GM06990 (cell line): Measurements from ENCODE around the gene HSD17B11.
"Not testable (repeated sequence)": the region's sequence is repeated elsewhere in the genome, so short reads cannot be mapped to it uniquely, and the experiment has no call there.

Experiments
- DNase-seq: peaks from one replicate; pipeline ENCODE4 v3.0.0-alpha.2; 2011; ENCODE audit not compliant: insufficient read length; ENCODE audit errors: extremely low read depth
- H3K27me3 ChIP-seq: replicated peaks from 2 replicates; pipeline ENCODE4 v1.6.0; 2011; ENCODE audit warnings: low read length; ENCODE audit not compliant: control insufficient read depth, insufficient read depth
- H3K36me3 ChIP-seq: 2 replicates; pipeline ENCODE4 v1.5.1; 2011; ENCODE audit warnings: low read length; ENCODE audit not compliant: control insufficient read depth, insufficient read depth
- H3K4me3 ChIP-seq: replicated peaks from 2 replicates; pipeline ENCODE4 v1.5.1; 2011; ENCODE audit warnings: low read depth, mild to moderate bottlenecking, control low read depth, low read length
- CTCF ChIP-seq: IDR thresholded peaks from 2 replicates; pipeline ENCODE4 v1.5.1; 2011; ENCODE audit warnings: low read length, control low read depth, mild to moderate bottlenecking, inconsistent platforms; ENCODE audit not compliant: insufficient read depth, poor library complexity, severe bottlenecking

Gene HSD17B11

GRCh38 chr4:87306056-87306455 is 84.9 kb downstream of the HSD17B11 start:
- Histone ChIP-seq H3K36me3 (no peaks in the 10 kb centered on the region), H3K27me3 (no peaks in the 10 kb centered on the region), H3K4me3 (no peak overlapping the region)
- TF ChIP-seq CTCF: no peak
- DNase-seq: peak; percentile 14

DNA sequence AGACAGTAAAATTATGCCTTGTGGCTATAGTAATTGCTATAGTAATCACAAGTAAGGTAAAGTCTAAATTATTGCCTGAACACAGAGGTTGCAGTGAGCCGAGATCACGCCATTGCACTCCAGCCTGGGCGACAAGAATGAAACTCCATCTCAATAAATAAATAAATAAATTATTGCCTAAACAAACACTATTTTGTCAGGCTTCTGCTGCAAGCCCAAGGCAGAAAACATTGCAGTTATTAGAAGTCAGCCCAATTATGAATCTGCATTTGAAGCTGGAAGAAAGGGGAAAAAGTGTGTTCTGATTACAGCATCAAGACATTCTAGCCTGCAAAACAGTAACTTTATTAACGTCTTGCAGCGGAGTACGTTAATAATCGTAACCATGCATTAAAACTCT is 85.4 kb downstream of the HSD17B11 start:
- Histone ChIP-seq H3K4me3 (no peak overlapping the region), H3K36me3 (no peaks in the 10 kb centered on the region), H3K27me3 (no peaks in the 10 kb centered on the region)
- no peak for DNase-seq
- TF ChIP-seq CTCF: no peak

GRCh38 chr4:87304745-87305432 is 86.1 kb downstream of the HSD17B11 start:
- no peak for DNase-seq
- no peak for TF ChIP-seq CTCF

GRCh38 chr4:87299898-87300297 is 91.1 kb downstream of the HSD17B11 start:
- no peaks in the 10 kb centered on the region for H3K27me3 ChIP-seq
- no peak for DNase-seq
- TF ChIP-seq CTCF: no peak
- no peaks in the 10 kb centered on the region for H3K36me3 ChIP-seq
- no peak overlapping the region for H3K4me3 ChIP-seq

More at GRCh38 chr4:87304745-87305432, 86.1 kb downstream of the HSD17B11 start:
- Histone ChIP-seq H3K36me3 (no peaks in the 10 kb centered on the region), H3K27me3 (no peaks in the 10 kb centered on the region), H3K4me3 (no peak overlapping the region)

- no peaks in the 10 kb centered on the region for H3K36me3 ChIP-seq
- TF ChIP-seq CTCF: no peak
These were observed 92.6 kb downstream of the HSD17B11 start for GRCh38 chr4:87298362-87298761.

GRCh38 chr4:87294911-87295310 is 96.1 kb downstream of the HSD17B11 start:
- H3K27me3 ChIP-seq, H3K4me3 ChIP-seq, DNase-seq, H3K36me3 ChIP-seq: not testable (repeated sequence)

More at GRCh38 chr4:87298362-87298761, 92.6 kb downstream of the HSD17B11 start:
- no peak for DNase-seq
- Histone ChIP-seq H3K4me3 (no peak overlapping the region), H3K27me3 (no peaks in the 10 kb centered on the region)

- not testable (repeated sequence) for H3K27me3 ChIP-seq, H3K4me3 ChIP-seq, H3K36me3 ChIP-seq, DNase-seq
These were observed 97.1 kb downstream of the HSD17B11 start for GRCh38 chr4:87293889-87294288.
